Kidney epithelial cell (primary cell): Measurements from ENCODE around the gene PEAK3. TPM values are rescaled to one million over a fixed set of nuclear protein-coding genes. Genes with fewer than 3 reads are reported as not detected.

Experiments used
- DNase-seq: peaks from one replicate; pipeline ENCODE4 v3.0.0-alpha.2; 2010; ENCODE audit warnings: low read depth
- H3K27me3 ChIP-seq: 2 replicates; pipeline ENCODE4 v1.6.0; 2011; ENCODE audit warnings: low read length; ENCODE audit not compliant: control insufficient read depth, insufficient read depth
- H3K36me3 ChIP-seq: 2 replicates; pipeline ENCODE4 v1.5.1; 2011; ENCODE audit warnings: low read length; ENCODE audit not compliant: control insufficient read depth, insufficient read depth
- H3K4me3 ChIP-seq: 2 replicates; pipeline ENCODE4 v1.5.1; 2011; ENCODE audit warnings: low read depth, mild to moderate bottlenecking, control low read depth, low read length
- CTCF ChIP-seq: IDR thresholded peaks from 2 replicates; pipeline ENCODE4 v1.5.1; 2011; ENCODE audit warnings: mild to moderate bottlenecking, moderate library complexity, low read length, control low read depth, inconsistent platforms; ENCODE audit not compliant: insufficient read depth, poor library complexity, severe bottlenecking
- total RNA-seq: library from RNA; depleted of rRNA; stranded (reverse); fragments of >200 nt; gene quantifications from 2 replicates; pipeline ENCODE4 v1.2.3, GENCODE V29; 2015

PEAK3 gene
- total RNA-seq, 1 donor from 2014 or later = not detected

- Histone ChIP-seq H3K4me3 (no peak overlapping the region), H3K27me3 (no peaks in the 10 kb centered on the region), H3K36me3 (no peaks in the 10 kb centered on the region)
- TF ChIP-seq CTCF = no peak
- no peak for DNase-seq
These were observed 15.6 kb downstream of the PEAK3 start for GRCh38 chr19:2266183-2266993.

GRCh38 chr19:2261438-2262172 is 20.4 kb downstream of the PEAK3 start:
- no peaks in the 10 kb centered on the region for H3K27me3 ChIP-seq
- DNase-seq = no peak
- peak; percentile 64 for TF ChIP-seq CTCF
- no peaks in the 10 kb centered on the region for H3K36me3 ChIP-seq
- H3K4me3 ChIP-seq = no peak overlapping the region

- H3K27me3 ChIP-seq = no peaks in the 10 kb centered on the region
- H3K4me3 ChIP-seq = no peak overlapping the region
- no peaks in the 10 kb centered on the region for H3K36me3 ChIP-seq
- TF ChIP-seq CTCF = no peak
- no peak for DNase-seq
These were observed 21.6 kb downstream of the PEAK3 start for GRCh38 chr19:2260341-2260805.

GRCh38 chr19:2259336-2259735 is 22.6 kb downstream of the PEAK3 start:
- Histone ChIP-seq H3K27me3 (peaks cover 3% of the 10 kb centered on the region), H3K4me3 (no peak overlapping the region), H3K36me3 (no peaks in the 10 kb centered on the region)
- TF ChIP-seq CTCF = no peak
- DNase-seq = no peak

GRCh38 chr19:2255982-2256685 is 25.8 kb downstream of the PEAK3 start, which contains the start of gene JSRP1:
Gene JSRP1 (minus strand): TSS chr19:2256417. CDS start chr19:2255314, 1,103 bp downstream.
- H3K4me3 ChIP-seq = no peak within 1 kb of the TSS
- no peaks in the 10 kb centered on the region for H3K36me3 ChIP-seq
- DNase-seq = no peak
- peaks cover 31% of the 10 kb centered on the region for H3K27me3 ChIP-seq
- TF ChIP-seq CTCF = no peak
